Measurements from ENCODE around the gene SERP1.
"Not testable (repeated sequence)": the region's sequence is repeated elsewhere in the genome, so short reads cannot be mapped to it uniquely, and the experiment has no call there.

Gene SERP1

GRCh38 chr3:150520408-150520807 is 25.9 kb downstream of the SERP1 start:
- H3K4me1 Mint-ChIP-seq (ENCODE audit: low read depth), result no peaks in the 10 kb centered on the region
- H3K27ac Mint-ChIP-seq, result no peak overlapping the region
- no peaks in the 10 kb centered on the region for H3K36me3 Mint-ChIP-seq (ENCODE audit: low read depth)
- H3K9me3 Mint-ChIP-seq, result peaks cover 12% of the 10 kb centered on the region
- H3K4me3 Mint-ChIP-seq, result no peak overlapping the region
- H3K27me3 Mint-ChIP-seq, result peaks cover 5% of the 10 kb centered on the region
- DNase-seq, result no peak

- H3K27me3 Mint-ChIP-seq, result peaks cover 5% of the 10 kb centered on the region
- H3K9me3 Mint-ChIP-seq, result peaks cover 12% of the 10 kb centered on the region
- H3K4me1 Mint-ChIP-seq (ENCODE audit: low read depth), result no peaks in the 10 kb centered on the region
- no peaks in the 10 kb centered on the region for H3K36me3 Mint-ChIP-seq (ENCODE audit: low read depth)
- H3K27ac Mint-ChIP-seq, result no peak overlapping the region
- no peak for DNase-seq
- no peak overlapping the region for H3K4me3 Mint-ChIP-seq
Measured at GRCh38 chr3:150519026-150519425, 27.3 kb downstream of the SERP1 start.

GRCh38 chr3:150515210-150515609 is 31.1 kb downstream of the SERP1 start:
- Mint-ChIP-seq H3K4me3 (no peak overlapping the region), H3K27ac (no peak overlapping the region), H3K4me1 (ENCODE audit: low read depth) (no peaks in the 10 kb centered on the region), H3K9me3 (peaks cover 12% of the 10 kb centered on the region), H3K36me3 (ENCODE audit: low read depth) (no peaks in the 10 kb centered on the region), H3K27me3 (peaks cover 7% of the 10 kb centered on the region)
- DNase-seq, result no peak

GRCh38 chr3:150511122-150511821 is 35.0 kb downstream of the SERP1 start:
- no peaks in the 10 kb centered on the region for H3K9me3 Mint-ChIP-seq
- H3K4me3 Mint-ChIP-seq, result no peak overlapping the region
- peaks cover 6% of the 10 kb centered on the region for H3K27me3 Mint-ChIP-seq
- H3K27ac Mint-ChIP-seq, result no peak overlapping the region
- peaks cover 8% of the 10 kb centered on the region for H3K4me1 Mint-ChIP-seq (ENCODE audit: low read depth)
- DNase-seq, result no peak
- H3K36me3 Mint-ChIP-seq (ENCODE audit: low read depth), result no peaks in the 10 kb centered on the region

- Mint-ChIP-seq H3K4me1 (ENCODE audit: low read depth) (peaks cover 8% of the 10 kb centered on the region), H3K36me3 (ENCODE audit: low read depth) (no peaks in the 10 kb centered on the region), H3K9me3 (no peaks in the 10 kb centered on the region), H3K27me3 (peaks cover 6% of the 10 kb centered on the region), H3K4me3 (no peak overlapping the region), H3K27ac (no peak overlapping the region)
- DNase-seq, result no peak
Measured at GRCh38 chr3:150509780-150510179, 36.5 kb downstream of the SERP1 start.

GRCh38 chr3:150508401-150508800 is 37.9 kb downstream of the SERP1 start:
- DNase-seq, result no peak
- Mint-ChIP-seq H3K36me3 (ENCODE audit: low read depth) (no peaks in the 10 kb centered on the region), H3K4me3 (no peak overlapping the region), H3K27ac (no peak overlapping the region), H3K4me1 (ENCODE audit: low read depth) (peaks cover 8% of the 10 kb centered on the region), H3K9me3 (no peaks in the 10 kb centered on the region), H3K27me3 (peaks cover 9% of the 10 kb centered on the region)

- Mint-ChIP-seq H3K4me1 (ENCODE audit: low read depth) (peaks cover 14% of the 10 kb centered on the region), H3K27ac (no peak overlapping the region), H3K27me3 (peaks cover 9% of the 10 kb centered on the region), H3K9me3 (peaks cover 4% of the 10 kb centered on the region), H3K36me3 (ENCODE audit: low read depth) (peaks cover 2% of the 10 kb centered on the region), H3K4me3 (no peak overlapping the region)
- DNase-seq, result no peak
Measured at GRCh38 chr3:150504483-150504882, 41.8 kb downstream of the SERP1 start.

- no peak overlapping the region for H3K27ac Mint-ChIP-seq
- no peak for DNase-seq
- peaks cover 9% of the 10 kb centered on the region for H3K27me3 Mint-ChIP-seq
- peaks cover 4% of the 10 kb centered on the region for H3K9me3 Mint-ChIP-seq
- peaks cover 2% of the 10 kb centered on the region for H3K36me3 Mint-ChIP-seq (ENCODE audit: low read depth)
- H3K4me3 Mint-ChIP-seq, result no peak overlapping the region
- peaks cover 11% of the 10 kb centered on the region for H3K4me1 Mint-ChIP-seq (ENCODE audit: low read depth)
Measured at GRCh38 chr3:150503402-150504099, 42.7 kb downstream of the SERP1 start.

GRCh38 chr3:150500960-150501359 is 45.3 kb downstream of the SERP1 start:
- not testable (repeated sequence) for H3K4me3 Mint-ChIP-seq; H3K4me1 Mint-ChIP-seq (ENCODE audit: low read depth); H3K27me3 Mint-ChIP-seq

GRCh38 chr3:150497956-150498355 is 48.3 kb downstream of the SERP1 start:
- peaks cover 2% of the 10 kb centered on the region for H3K36me3 Mint-ChIP-seq (ENCODE audit: low read depth)
- no peaks in the 10 kb centered on the region for H3K27me3 Mint-ChIP-seq
- no peak overlapping the region for H3K27ac Mint-ChIP-seq
- H3K4me1 Mint-ChIP-seq (ENCODE audit: low read depth), result peaks cover 6% of the 10 kb centered on the region
- peaks cover 4% of the 10 kb centered on the region for H3K9me3 Mint-ChIP-seq
- no peak overlapping the region for H3K4me3 Mint-ChIP-seq
- no peak for DNase-seq

More at GRCh38 chr3:150500960-150501359, 45.3 kb downstream of the SERP1 start:
- not testable (repeated sequence) for H3K36me3 Mint-ChIP-seq (ENCODE audit: low read depth); H3K9me3 Mint-ChIP-seq; H3K27ac Mint-ChIP-seq; DNase-seq

GRCh38 chr3:150495563-150496168 is 50.6 kb downstream of the SERP1 start:
- Mint-ChIP-seq H3K27me3 (no peaks in the 10 kb centered on the region), H3K27ac (no peak overlapping the region), H3K9me3 (no peaks in the 10 kb centered on the region), H3K36me3 (ENCODE audit: low read depth) (no peaks in the 10 kb centered on the region), H3K4me1 (ENCODE audit: low read depth) (no peaks in the 10 kb centered on the region), H3K4me3 (no peak overlapping the region)
- DNase-seq, result no peak

GRCh38 chr3:150495149-150495548 is 51.1 kb downstream of the SERP1 start:
- H3K27ac Mint-ChIP-seq, result no peak overlapping the region
- H3K9me3 Mint-ChIP-seq, result no peaks in the 10 kb centered on the region
- no peaks in the 10 kb centered on the region for H3K27me3 Mint-ChIP-seq
- H3K36me3 Mint-ChIP-seq (ENCODE audit: low read depth), result no peaks in the 10 kb centered on the region
- H3K4me1 Mint-ChIP-seq (ENCODE audit: low read depth), result no peaks in the 10 kb centered on the region
- no peak for DNase-seq
- H3K4me3 Mint-ChIP-seq, result no peak overlapping the region

- Mint-ChIP-seq H3K27me3 (no peaks in the 10 kb centered on the region), H3K9me3 (no peaks in the 10 kb centered on the region), H3K4me3 (no peak overlapping the region), H3K4me1 (ENCODE audit: low read depth) (no peaks in the 10 kb centered on the region), H3K36me3 (ENCODE audit: low read depth) (no peaks in the 10 kb centered on the region), H3K27ac (no peak overlapping the region)
- DNase-seq, result no peak
Measured at GRCh38 chr3:150494411-150494977, 51.8 kb downstream of the SERP1 start.

All from activated T-cell treated with anti-CD3 and anti-CD28 coated beads, Interleukin-2, amount 50 U/mL, for 24 hours (primary cell).